Upper lobe of left lung (tissue), 4 donors: ENCODE data around the gene FRAT1.

Experiments
- POLR2A ChIP-seq, 4 donors: fragments of 450-650 bp; IDR thresholded peaks; one replicate each; pipeline ENCODE4 v1.5.1; 2016 to 2017; ENCODE audit warnings: antibody characterized with exemption in 4 of 4, mild to moderate bottlenecking in 2 of 4
- TF ChIP-seq, protein P1 (sequence below), 6 experiments: fragments of 450-650 bp in 4 of 6; fragments of 200-600 bp in 2 of 6; sonication (generic) in 2 of 6; IDR thresholded peaks; one replicate each; pipeline ENCODE4 v1.5.1; 2016 to 2019; ENCODE audit warnings: antibody characterized with exemption in 6 of 6

DNA sequence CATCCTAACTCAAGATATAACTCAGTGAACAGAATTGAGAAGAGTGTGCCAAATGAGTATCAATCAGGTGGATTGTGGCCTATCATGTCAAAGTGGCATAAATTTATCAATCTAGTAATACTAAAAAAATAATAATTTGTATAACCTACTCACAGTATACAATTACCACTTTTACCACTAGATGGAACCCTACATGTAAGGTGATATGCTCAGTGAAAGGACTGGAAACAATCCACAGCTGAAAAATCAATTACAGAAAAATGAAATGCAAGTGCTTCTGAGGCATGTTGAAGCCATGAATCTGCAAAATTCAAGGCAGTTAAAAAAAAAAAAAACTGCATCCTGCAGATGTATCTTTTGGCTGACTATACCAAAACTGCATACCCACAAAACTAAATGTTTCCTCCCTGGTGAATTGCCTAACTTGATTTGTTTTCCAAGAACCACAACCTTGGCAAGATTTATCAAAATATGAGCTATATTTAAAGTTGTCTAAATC, 40.5 kb upstream of the FRAT1 start:
- TF ChIP-seq POLR2A (IDR thresholded peaks at IDR 0.05), result no peak
- TF ChIP-seq, protein P1, sequence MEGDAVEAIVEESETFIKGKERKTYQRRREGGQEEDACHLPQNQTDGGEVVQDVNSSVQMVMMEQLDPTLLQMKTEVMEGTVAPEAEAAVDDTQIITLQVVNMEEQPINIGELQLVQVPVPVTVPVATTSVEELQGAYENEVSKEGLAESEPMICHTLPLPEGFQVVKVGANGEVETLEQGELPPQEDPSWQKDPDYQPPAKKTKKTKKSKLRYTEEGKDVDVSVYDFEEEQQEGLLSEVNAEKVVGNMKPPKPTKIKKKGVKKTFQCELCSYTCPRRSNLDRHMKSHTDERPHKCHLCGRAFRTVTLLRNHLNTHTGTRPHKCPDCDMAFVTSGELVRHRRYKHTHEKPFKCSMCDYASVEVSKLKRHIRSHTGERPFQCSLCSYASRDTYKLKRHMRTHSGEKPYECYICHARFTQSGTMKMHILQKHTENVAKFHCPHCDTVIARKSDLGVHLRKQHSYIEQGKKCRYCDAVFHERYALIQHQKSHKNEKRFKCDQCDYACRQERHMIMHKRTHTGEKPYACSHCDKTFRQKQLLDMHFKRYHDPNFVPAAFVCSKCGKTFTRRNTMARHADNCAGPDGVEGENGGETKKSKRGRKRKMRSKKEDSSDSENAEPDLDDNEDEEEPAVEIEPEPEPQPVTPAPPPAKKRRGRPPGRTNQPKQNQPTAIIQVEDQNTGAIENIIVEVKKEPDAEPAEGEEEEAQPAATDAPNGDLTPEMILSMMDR (IDR thresholded peaks at IDR 0.05), result peak; percentile 46 to 71 (median 62)
